Activated T-cell treated with anti-CD3 and anti-CD28 coated beads for 1 hour (primary cell): Measurements from ENCODE around the gene CMSS1.

Experiments
- DNase-seq: peaks from one replicate; pipeline ENCODE4 v3.0.0-alpha.2; 2020; ENCODE audit warnings: low read depth

Gene CMSS1

GRCh38 chr3:99854756-99855298 lies 37.2 kb downstream of the CMSS1 start:
- DNase-seq = no peak

GRCh38 chr3:99855900-99856299 lies 38.2 kb downstream of the CMSS1 start:
- DNase-seq = no peak

- no peak for DNase-seq
Observed at GRCh38 chr3:99856437-99857220, 39.0 kb downstream of the CMSS1 start.

- DNase-seq = no peak
Observed at GRCh38 chr3:99857278-99857677, 39.6 kb downstream of the CMSS1 start.

- DNase-seq = no peak
Observed at GRCh38 chr3:99858469-99858868, 40.8 kb downstream of the CMSS1 start.

- no peak for DNase-seq
Observed at GRCh38 chr3:99859825-99860224, 42.2 kb downstream of the CMSS1 start.

GRCh38 chr3:99861216-99861615 lies 43.6 kb downstream of the CMSS1 start:
- DNase-seq = no peak

GRCh38 chr3:99862208-99862607 lies 44.5 kb downstream of the CMSS1 start:
- DNase-seq = no peak

- no peak for DNase-seq
Observed at GRCh38 chr3:99863002-99863401, 45.3 kb downstream of the CMSS1 start.

- no peak for DNase-seq
Observed at GRCh38 chr3:99863588-99863987, 45.9 kb downstream of the CMSS1 start.

- no peak for DNase-seq
Observed at GRCh38 chr3:99864289-99864688, 46.6 kb downstream of the CMSS1 start.

- DNase-seq = no peak
Observed at GRCh38 chr3:99865321-99865720, 47.7 kb downstream of the CMSS1 start.

- no peak for DNase-seq
Observed at GRCh38 chr3:99866261-99866761, 48.6 kb downstream of the CMSS1 start.

- no peak for DNase-seq
Observed at GRCh38 chr3:99867594-99868310, 50.1 kb downstream of the CMSS1 start.

GRCh38 chr3:99868311-99868646 lies 50.6 kb downstream of the CMSS1 start:
- no peak for DNase-seq

GRCh38 chr3:99869621-99870020 lies 52.0 kb downstream of the CMSS1 start:
- no peak for DNase-seq

- DNase-seq = no peak
Observed at GRCh38 chr3:99870712-99871111, 53.0 kb downstream of the CMSS1 start.

GRCh38 chr3:99871231-99872045 lies 53.8 kb downstream of the CMSS1 start:
- no peak for DNase-seq

GRCh38 chr3:99872923-99873254 lies 55.2 kb downstream of the CMSS1 start:
- DNase-seq = no peak

- DNase-seq = no peak
Observed at GRCh38 chr3:99873269-99874102, 55.8 kb downstream of the CMSS1 start.

- DNase-seq = no peak
Observed at GRCh38 chr3:99874237-99875002, 56.8 kb downstream of the CMSS1 start.
